Measurements from ENCODE around the gene C1D.

DNA sequence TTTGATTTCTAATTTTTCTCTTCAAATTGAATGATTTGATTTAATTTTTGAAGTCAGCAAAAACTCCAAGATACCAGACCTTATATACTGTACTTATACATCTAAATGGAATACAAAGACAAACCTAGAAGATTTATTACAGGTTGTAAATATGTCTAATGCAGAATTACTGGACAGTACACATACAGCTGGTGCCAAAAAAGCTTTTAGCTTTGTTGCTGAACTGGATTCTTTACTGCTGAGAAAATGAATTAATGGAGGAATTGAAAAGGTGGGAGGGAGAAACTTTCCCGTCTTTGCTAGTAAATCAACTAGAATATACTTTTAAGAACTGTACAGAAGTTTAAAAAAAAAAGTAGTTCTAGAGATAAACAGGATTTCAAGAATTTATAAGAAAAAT is 17.5 kb downstream of the C1D start:
- TF ChIP-seq, protein P1, sequence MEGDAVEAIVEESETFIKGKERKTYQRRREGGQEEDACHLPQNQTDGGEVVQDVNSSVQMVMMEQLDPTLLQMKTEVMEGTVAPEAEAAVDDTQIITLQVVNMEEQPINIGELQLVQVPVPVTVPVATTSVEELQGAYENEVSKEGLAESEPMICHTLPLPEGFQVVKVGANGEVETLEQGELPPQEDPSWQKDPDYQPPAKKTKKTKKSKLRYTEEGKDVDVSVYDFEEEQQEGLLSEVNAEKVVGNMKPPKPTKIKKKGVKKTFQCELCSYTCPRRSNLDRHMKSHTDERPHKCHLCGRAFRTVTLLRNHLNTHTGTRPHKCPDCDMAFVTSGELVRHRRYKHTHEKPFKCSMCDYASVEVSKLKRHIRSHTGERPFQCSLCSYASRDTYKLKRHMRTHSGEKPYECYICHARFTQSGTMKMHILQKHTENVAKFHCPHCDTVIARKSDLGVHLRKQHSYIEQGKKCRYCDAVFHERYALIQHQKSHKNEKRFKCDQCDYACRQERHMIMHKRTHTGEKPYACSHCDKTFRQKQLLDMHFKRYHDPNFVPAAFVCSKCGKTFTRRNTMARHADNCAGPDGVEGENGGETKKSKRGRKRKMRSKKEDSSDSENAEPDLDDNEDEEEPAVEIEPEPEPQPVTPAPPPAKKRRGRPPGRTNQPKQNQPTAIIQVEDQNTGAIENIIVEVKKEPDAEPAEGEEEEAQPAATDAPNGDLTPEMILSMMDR (conservative IDR thresholded peaks at IDR 0.05; ENCODE audit: low read depth, low read length) = no peak
- TF ChIP-seq EZH2 (IDR thresholded peaks at IDR 0.05; ENCODE audit: borderline replicate concordance, low read depth, low read length, poor library complexity, severe bottlenecking) = no peak
